ENCODE results near the gene C4orf54. TPM values are rescaled to one million over a fixed set of nuclear protein-coding genes. Genes with fewer than 3 reads are reported as not detected.

The C4orf54 gene
- total RNA-seq, 1 experiment from 2014 or later = 0.04 TPM

DNA sequence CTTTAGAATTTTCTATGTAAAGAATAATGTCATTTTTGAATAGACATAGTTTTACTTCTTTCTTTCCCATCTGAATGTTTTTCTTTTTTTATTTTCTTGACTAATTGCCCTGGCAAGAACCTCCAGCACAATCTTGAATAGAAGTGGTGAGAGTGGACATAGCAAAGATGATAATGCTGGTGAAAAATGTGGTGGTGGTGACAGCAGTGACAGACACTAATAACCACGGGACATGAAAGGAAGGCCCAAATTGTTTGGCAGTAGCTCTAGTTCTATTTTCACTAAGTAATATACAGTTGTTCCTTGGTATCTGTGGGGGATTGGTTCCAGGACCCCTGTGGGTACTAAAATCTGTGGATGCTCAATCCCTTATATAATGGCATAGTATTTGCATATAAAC is 29.6 kb downstream of the C4orf54 start:
- Histone ChIP-seq H2AFZ (ENCODE audit: low read length) (no peak overlapping the region), H4K20me1 (ENCODE audit: low read length) (no peaks in the 10 kb centered on the region), H3F3A (ENCODE audit: low read length, unreplicated experiment) (no peaks in the 10 kb centered on the region), H3K9me3 (ENCODE audit: low read length) (no peaks in the 10 kb centered on the region), H3K27me3 (ENCODE audit: low read length) (no peaks in the 10 kb centered on the region), H3K4me1 (ENCODE audit: insufficient read depth, low read length) (peaks cover 14% of the 10 kb centered on the region; the same call in 1 of the 2 replicates), H3K9me2 (replicated peaks; ENCODE audit: low read length) (no peaks in the 10 kb centered on the region), H3K4me3 (ENCODE audit: low read length) (no peak overlapping the region), H3K27ac (ENCODE audit: low read length) (no peak overlapping the region), H3K79me2 (ENCODE audit: low read length) (no peaks in the 10 kb centered on the region), H3K9ac (ENCODE audit: low read length) (no peak overlapping the region), H3K4me2 (ENCODE audit: low read length) (no peak overlapping the region), H3K36me3 (ENCODE audit: low read depth, low read length) (no peaks in the 10 kb centered on the region)
- ATAC-seq (no peak), DNase-seq (no peak)
- intact Hi-C loops (cut with micrococcal nuclease) = no loop called here
- no TSS peak for BruUV-seq (replicated peaks)
- TF ChIP-seq EZH2 (IDR thresholded peaks at IDR 0.05; ENCODE audit: low read length, unreplicated experiment) = no peak
- TF ChIP-seq EZH2phosphoT487 (IDR thresholded peaks at IDR 0.05; ENCODE audit: borderline replicate concordance, low read length) = no peak
- TF ChIP-seq, protein P1, sequence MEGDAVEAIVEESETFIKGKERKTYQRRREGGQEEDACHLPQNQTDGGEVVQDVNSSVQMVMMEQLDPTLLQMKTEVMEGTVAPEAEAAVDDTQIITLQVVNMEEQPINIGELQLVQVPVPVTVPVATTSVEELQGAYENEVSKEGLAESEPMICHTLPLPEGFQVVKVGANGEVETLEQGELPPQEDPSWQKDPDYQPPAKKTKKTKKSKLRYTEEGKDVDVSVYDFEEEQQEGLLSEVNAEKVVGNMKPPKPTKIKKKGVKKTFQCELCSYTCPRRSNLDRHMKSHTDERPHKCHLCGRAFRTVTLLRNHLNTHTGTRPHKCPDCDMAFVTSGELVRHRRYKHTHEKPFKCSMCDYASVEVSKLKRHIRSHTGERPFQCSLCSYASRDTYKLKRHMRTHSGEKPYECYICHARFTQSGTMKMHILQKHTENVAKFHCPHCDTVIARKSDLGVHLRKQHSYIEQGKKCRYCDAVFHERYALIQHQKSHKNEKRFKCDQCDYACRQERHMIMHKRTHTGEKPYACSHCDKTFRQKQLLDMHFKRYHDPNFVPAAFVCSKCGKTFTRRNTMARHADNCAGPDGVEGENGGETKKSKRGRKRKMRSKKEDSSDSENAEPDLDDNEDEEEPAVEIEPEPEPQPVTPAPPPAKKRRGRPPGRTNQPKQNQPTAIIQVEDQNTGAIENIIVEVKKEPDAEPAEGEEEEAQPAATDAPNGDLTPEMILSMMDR (conservative IDR thresholded peaks at IDR 0.05; ENCODE audit: low read depth, low read length) = no peak
- CTCF ChIA-PET = no interaction called here
- POLR2A ChIA-PET (ENCODE audit: unreplicated experiment) = no interaction called here

DNA sequence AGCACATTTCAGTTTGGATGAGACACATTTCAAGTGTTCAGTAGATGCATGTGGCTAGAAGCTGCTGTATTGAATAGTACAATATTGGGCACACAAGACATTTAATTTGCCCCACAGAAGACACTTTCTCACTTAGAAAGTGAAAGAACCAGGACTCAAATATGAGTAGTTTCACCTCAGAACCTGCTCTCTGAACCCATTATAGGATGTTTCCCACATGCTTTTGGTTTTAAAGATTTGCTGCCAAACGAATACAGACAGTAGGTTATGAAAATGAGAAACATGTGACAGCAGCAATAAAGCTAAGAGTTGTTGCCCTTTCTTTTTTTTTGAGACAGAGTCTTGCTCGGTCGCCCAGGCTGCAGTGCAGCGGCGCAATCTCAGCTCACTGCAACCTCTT is 32.3 kb downstream of the C4orf54 start:
- Histone ChIP-seq H3K27ac (ENCODE audit: low read length) (no peak overlapping the region), H3F3A (ENCODE audit: low read length, unreplicated experiment) (no peaks in the 10 kb centered on the region), H3K79me2 (ENCODE audit: low read length) (no peaks in the 10 kb centered on the region), H3K4me1 (ENCODE audit: insufficient read depth, low read length) (peaks cover 9% of the 10 kb centered on the region; the same call in 1 of the 2 replicates), H3K4me2 (ENCODE audit: low read length) (no peak overlapping the region), H4K20me1 (ENCODE audit: low read length) (no peaks in the 10 kb centered on the region), H3K9ac (ENCODE audit: low read length) (no peak overlapping the region), H3K9me3 (ENCODE audit: low read length) (no peaks in the 10 kb centered on the region), H3K4me3 (ENCODE audit: low read length) (no peak overlapping the region), H3K9me2 (replicated peaks; ENCODE audit: low read length) (no peaks in the 10 kb centered on the region), H3K27me3 (ENCODE audit: low read length) (no peaks in the 10 kb centered on the region), H3K36me3 (ENCODE audit: low read depth, low read length) (no peaks in the 10 kb centered on the region), H2AFZ (ENCODE audit: low read length) (no peak overlapping the region)
- TF ChIP-seq, protein P1 (conservative IDR thresholded peaks at IDR 0.05; ENCODE audit: low read depth, low read length) = no peak
- TF ChIP-seq EZH2 (IDR thresholded peaks at IDR 0.05; ENCODE audit: low read length, unreplicated experiment) (no peak), EZH2phosphoT487 (IDR thresholded peaks at IDR 0.05; ENCODE audit: borderline replicate concordance, low read length) (no peak)
- ATAC-seq (no peak), DNase-seq (no peak)
- ChIA-PET POLR2A (ENCODE audit: unreplicated experiment) (no interaction called here), CTCF (no interaction called here)
- intact Hi-C loops (cut with micrococcal nuclease) = no loop called here
- BruUV-seq (replicated peaks) = no TSS peak

DNA sequence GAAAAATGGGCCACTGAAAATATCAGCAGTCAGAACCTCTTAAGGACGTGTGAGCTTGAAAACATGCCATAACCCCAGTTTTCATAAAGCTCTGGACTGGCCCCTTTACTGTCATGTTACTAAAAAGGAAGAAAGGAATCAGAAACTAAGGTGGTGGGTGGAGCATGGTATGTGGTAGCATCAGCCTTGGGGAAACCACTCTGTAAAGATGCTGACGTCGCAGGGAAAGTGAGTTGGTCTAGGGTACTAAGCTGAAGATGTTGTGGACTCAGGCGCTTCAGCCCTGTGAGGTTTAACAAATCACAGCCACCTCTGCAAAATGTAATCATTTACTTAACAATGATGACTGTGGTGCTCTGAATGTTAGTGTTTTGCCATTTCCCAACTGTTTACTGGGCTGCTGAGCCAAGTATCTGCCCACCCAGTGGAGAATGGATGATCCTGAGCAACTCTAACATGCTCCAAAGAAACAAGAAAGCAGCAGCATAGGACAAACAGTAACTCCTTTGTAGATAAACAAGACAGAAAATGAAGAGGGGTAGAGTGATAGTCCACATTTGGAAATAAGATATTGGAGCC is 33.4 kb downstream of the C4orf54 start:
- no TSS peak for BruUV-seq (replicated peaks)
- Histone ChIP-seq H2AFZ (ENCODE audit: low read length) (no peak overlapping the region), H3K4me3 (ENCODE audit: low read length) (no peak overlapping the region)

More for the DNA sequence above, 33.4 kb downstream of the C4orf54 start:
- TF ChIP-seq EZH2phosphoT487 (IDR thresholded peaks at IDR 0.05; ENCODE audit: borderline replicate concordance, low read length) (no peak), EZH2 (IDR thresholded peaks at IDR 0.05; ENCODE audit: low read length, unreplicated experiment) (no peak)
- CTCF ChIA-PET = no interaction called here
- no peaks in the 10 kb centered on the region for H4K20me1 ChIP-seq (ENCODE audit: low read length)
- H3K36me3 ChIP-seq (ENCODE audit: low read depth, low read length) = no peaks in the 10 kb centered on the region
- no peaks in the 10 kb centered on the region for H3K79me2 ChIP-seq (ENCODE audit: low read length)
- intact Hi-C loops (cut with micrococcal nuclease) = no loop called here
- H3K9ac ChIP-seq (ENCODE audit: low read length) = no peak overlapping the region
- no peaks in the 10 kb centered on the region for H3K9me2 ChIP-seq (replicated peaks; ENCODE audit: low read length)
- ATAC-seq = no peak
- no peaks in the 10 kb centered on the region for H3K27me3 ChIP-seq (ENCODE audit: low read length)
- no peak overlapping the region for H3K27ac ChIP-seq (ENCODE audit: low read length)
- no peak overlapping the region for H3K4me2 ChIP-seq (ENCODE audit: low read length)
- no peaks in the 10 kb centered on the region for H3F3A ChIP-seq (ENCODE audit: low read length, unreplicated experiment)
- DNase-seq = no peak
- H3K4me1 ChIP-seq (ENCODE audit: insufficient read depth, low read length) = no peaks in the 10 kb centered on the region
- no peaks in the 10 kb centered on the region for H3K9me3 ChIP-seq (ENCODE audit: low read length)
- POLR2A ChIA-PET (ENCODE audit: unreplicated experiment) = no interaction called here
